Gastrocnemius medialis (tissue), 4 donors: ENCODE results near the gene SH2B3. TPM values are rescaled to one million over a fixed set of nuclear protein-coding genes. Genes with fewer than 3 reads are reported as not detected.

Experiments used
- ATAC-seq, 2 donors: fragments of 150-250 bp; one replicate each; pipeline ENCODE4 v1.9.1; 2016
- DNase-seq, 2 donors: peaks; one replicate each; pipeline ENCODE4 v3.0.0-alpha.2; 2019
- H3K27ac ChIP-seq, 4 donors: fragments of 200-600 bp; sonication (generic); 1 replicate in 1 of 4; 2 replicates in 3 of 4; pipeline ENCODE4 v1.5.1; 2016 to 2018; ENCODE audit warnings: mild to moderate bottlenecking in 2 of 4, moderate library complexity in 1 of 4
- H3K27me3 ChIP-seq, 3 donors: fragments of 200-600 bp; sonication (generic) in 2 of 3; 1 replicate in 1 of 3; 2 replicates in 2 of 3; pipeline versions ENCODE4 v1.5.1 to v1.6.0; 2016 to 2019; ENCODE audit warnings: mild to moderate bottlenecking in 1 of 3, moderate library complexity in 1 of 3
- H3K36me3 ChIP-seq, 2 donors: fragments of 200-600 bp; sonication (generic) in 1 of 2; one replicate each; pipeline ENCODE4 v1.5.1; 2017 to 2018
- H3K4me1 ChIP-seq, 2 donors: fragments of 200-600 bp; sonication (generic) in 1 of 2; one replicate each; pipeline ENCODE4 v1.5.1; 2016 to 2017; ENCODE audit warnings: mild to moderate bottlenecking in 2 of 2
- H3K4me3 ChIP-seq, 4 donors: fragments of 200-600 bp; sonication (generic) in 3 of 4; 1 replicate in 1 of 4; 2 replicates in 3 of 4; pipeline ENCODE4 v1.5.1; 2016 to 2019; ENCODE audit warnings: mild to moderate bottlenecking in 2 of 4
- H3K9me3 ChIP-seq, 3 donors: fragments of 200-600 bp; sonication (generic) in 2 of 3; 1 replicate in 1 of 3; 2 replicates in 2 of 3; pipeline ENCODE4 v1.5.1; 2016 to 2019
- POLR2A ChIP-seq, 2 donors: fragments of 450-650 bp; IDR thresholded peaks; one replicate each; pipeline ENCODE4 v1.6.1; 2017; ENCODE audit warnings: antibody characterized with exemption in 2 of 2, mild to moderate bottlenecking in 2 of 2, moderate library complexity in 2 of 2
- in situ Hi-C, 4 donors: fragments of 200-750 bp; cut with MboI; loops; one replicate each; pipeline versions ENCODE4 v1.15.0 to v1.8.0; 2017; ENCODE audit warnings: low sequenced_read_pairs in 4 of 4
- intact Hi-C: fragments of 100-400 bp; cut with DNase I; formaldehyde crosslinking; loops from one replicate; pipeline ENCODE4 v1.15.1; 2023; ENCODE audit warnings: low total_unique reads
- total RNA-seq, 4 donors: library from RNA; depleted of rRNA; stranded (reverse); fragments of >200 nt; gene quantifications; one replicate each; pipeline versions ENCODE4 v1.1.0 to v1.2.3, GENCODE V29; 2016
- TF ChIP-seq, protein P1 (sequence below), 5 experiments: fragments of 450-650 bp in 3 of 5; fragments of 200-600 bp in 2 of 5; sonication (generic) in 2 of 5; IDR thresholded peaks in 4 of 5; conservative IDR thresholded peaks in 1 of 5; 1 replicate in 4 of 5; 2 replicates in 1 of 5; pipeline ENCODE4 v1.5.1; 2016 to 2019; ENCODE audit warnings: antibody characterized with exemption in 5 of 5, mild to moderate bottlenecking in 3 of 5, moderate library complexity in 3 of 5

SH2B3 gene
- total RNA-seq, 4 donors from 2014 or later = 10.4 to 20.0 (median 15.5) TPM

DNA sequence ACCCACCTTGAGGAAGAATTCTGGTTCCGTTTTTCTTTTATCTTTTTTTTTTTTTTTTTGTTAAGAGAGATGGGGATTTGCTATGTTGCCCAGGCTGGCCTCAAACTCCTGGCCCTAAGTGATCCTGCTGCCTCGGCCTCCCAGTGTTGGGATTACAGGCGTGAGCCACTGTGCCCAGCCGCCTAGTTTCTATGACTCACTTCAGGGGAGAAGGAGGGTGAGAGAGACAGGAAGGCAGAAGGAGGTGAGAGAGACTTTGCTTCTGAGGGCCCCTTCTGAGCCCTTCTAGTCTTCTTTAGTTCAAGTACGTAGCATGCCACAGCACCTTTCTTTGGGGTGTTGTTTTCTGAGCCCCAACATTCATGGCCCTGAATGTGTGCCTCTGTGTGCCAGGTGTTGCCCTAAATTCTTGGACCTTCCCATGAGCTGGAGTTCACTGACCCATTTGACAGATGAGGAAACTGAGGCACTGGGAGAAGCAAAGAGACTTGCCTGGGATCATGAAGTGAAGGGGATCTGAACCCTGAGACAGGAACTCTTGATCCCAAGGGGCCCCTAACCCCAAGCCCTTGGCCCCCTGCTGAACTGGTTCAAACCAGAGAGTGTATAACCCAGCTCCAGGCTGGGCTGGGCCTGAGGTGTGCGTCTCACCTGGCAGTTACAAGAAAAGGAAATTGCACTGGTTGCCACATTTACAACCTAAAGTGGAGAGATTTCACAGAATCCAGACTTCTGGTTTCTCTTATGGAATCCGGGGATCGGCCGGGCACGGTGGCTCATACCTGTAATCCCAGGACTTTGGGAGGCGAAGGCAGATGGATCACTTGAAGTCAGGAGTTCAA lies 20.8 kb downstream of the SH2B3 start:
- peaks cover 0 to 2% of the 10 kb centered on the region in 2 donors for H3K36me3 ChIP-seq
- intact Hi-C loops (no loop called here), in situ Hi-C loops (no loop called here)
- peaks cover 29 to 38% of the 10 kb centered on the region in 2 donors for H3K4me1 ChIP-seq
- H3K27ac ChIP-seq = peak overlapping the region; percentile 66 to 70 (median 68)
- H3K27me3 ChIP-seq = no peaks in the 10 kb centered on the region
- TF ChIP-seq, protein P1, sequence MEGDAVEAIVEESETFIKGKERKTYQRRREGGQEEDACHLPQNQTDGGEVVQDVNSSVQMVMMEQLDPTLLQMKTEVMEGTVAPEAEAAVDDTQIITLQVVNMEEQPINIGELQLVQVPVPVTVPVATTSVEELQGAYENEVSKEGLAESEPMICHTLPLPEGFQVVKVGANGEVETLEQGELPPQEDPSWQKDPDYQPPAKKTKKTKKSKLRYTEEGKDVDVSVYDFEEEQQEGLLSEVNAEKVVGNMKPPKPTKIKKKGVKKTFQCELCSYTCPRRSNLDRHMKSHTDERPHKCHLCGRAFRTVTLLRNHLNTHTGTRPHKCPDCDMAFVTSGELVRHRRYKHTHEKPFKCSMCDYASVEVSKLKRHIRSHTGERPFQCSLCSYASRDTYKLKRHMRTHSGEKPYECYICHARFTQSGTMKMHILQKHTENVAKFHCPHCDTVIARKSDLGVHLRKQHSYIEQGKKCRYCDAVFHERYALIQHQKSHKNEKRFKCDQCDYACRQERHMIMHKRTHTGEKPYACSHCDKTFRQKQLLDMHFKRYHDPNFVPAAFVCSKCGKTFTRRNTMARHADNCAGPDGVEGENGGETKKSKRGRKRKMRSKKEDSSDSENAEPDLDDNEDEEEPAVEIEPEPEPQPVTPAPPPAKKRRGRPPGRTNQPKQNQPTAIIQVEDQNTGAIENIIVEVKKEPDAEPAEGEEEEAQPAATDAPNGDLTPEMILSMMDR (IDR thresholded peaks at IDR 0.05 in 4 of 5, conservative IDR thresholded peaks at IDR 0.05 in 1 of 5) = no peak
- TF ChIP-seq POLR2A (IDR thresholded peaks at IDR 0.05) = no peak
- DNase-seq (no peak), ATAC-seq (no peak)
- no peak overlapping the region for H3K4me3 ChIP-seq
- no peaks in the 10 kb centered on the region for H3K9me3 ChIP-seq

DNA sequence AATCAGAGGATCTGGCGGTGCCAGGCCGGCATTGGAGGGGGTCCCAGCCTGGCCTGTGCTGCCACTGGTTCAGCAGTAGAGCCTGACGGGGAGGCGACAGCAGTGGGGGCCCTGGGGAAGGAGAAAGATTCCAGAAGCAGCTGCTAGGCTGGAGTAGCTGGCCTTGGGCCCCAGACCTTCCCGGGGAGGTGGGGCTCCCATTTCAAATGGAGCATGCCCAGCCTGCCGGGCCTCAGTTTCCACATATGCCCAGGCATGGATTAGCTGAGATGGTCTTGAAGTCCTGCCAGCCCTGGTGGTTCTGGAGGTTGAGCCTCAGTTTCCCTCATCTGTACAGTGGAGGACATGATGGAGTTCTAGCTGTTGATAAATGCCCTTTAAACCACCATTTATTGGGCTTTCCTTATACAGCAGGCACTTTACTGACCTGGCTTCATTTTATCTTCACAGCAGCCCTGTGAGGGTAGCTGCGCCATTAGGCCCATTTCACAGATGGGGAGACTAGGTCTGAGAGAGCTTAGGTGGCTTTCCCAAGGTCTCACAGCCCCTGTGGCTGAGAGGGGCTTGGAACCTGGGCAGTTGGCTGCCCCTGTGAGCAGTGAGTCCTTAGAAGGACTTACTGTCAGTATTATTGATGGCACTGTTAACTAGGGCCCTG lies 21.8 kb downstream of the SH2B3 start:
- intact Hi-C loops = no loop called here
- no peaks in the 10 kb centered on the region for H3K36me3 ChIP-seq
- no peaks in the 10 kb centered on the region for H3K9me3 ChIP-seq
- DNase-seq = no peak
- TF ChIP-seq, protein P1 (IDR thresholded peaks at IDR 0.05 in 4 of 5, conservative IDR thresholded peaks at IDR 0.05 in 1 of 5) = no peak
- TF ChIP-seq POLR2A (IDR thresholded peaks at IDR 0.05) = no peak
- in situ Hi-C loops = no loop called here
- H3K27me3 ChIP-seq = no peaks in the 10 kb centered on the region
- peak overlapping the region; percentile 72 to 89 (median 78) for H3K27ac ChIP-seq
- H3K4me1 ChIP-seq = peaks cover 36 to 47% of the 10 kb centered on the region in 2 donors
- no peak overlapping the region for H3K4me3 ChIP-seq
- no peak for ATAC-seq

DNA sequence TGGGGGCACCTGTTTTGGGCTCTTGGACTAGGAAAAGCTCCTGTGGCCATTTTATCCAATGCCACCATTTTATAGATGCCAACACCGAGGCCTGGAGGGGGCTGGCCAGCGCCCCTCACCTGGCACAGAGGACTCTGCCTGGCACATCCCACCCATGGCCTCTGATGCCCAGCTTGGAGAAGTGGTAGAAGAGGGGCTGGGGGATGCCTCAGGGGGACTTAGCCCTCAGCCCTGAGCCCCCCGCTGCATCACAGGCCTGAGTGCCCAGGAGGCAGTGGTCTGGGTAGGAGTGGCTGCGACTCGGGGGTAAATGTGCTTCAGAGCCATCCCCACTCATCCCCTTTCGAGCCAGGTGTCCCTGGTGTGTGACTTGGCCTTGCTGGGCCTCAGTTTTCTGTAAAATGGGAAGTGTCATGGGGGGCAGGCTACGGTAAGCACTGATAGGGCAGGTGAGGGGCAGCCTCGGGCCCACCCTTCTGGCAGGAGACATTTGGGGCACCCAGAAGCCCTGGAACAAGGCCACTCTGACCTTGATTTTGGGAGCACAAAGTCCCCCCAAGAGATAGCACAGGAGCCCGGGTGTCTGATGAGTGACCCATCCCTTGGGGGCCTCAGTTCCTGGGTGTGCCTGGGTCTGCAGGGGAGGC lies 22.5 kb downstream of the SH2B3 start:
- Histone ChIP-seq H3K27ac (peak overlapping the region; percentile 72 to 89 (median 78)), H3K4me1 (peaks cover 42 to 52% of the 10 kb centered on the region in 2 donors), H3K36me3 (no peaks in the 10 kb centered on the region), H3K9me3 (no peaks in the 10 kb centered on the region), H3K27me3 (no peaks in the 10 kb centered on the region), H3K4me3 (no peak overlapping the region)
- TF ChIP-seq POLR2A (IDR thresholded peaks at IDR 0.05) = no peak
- TF ChIP-seq, protein P1 (IDR thresholded peaks at IDR 0.05 in 4 of 5, conservative IDR thresholded peaks at IDR 0.05 in 1 of 5) = no peak
- in situ Hi-C loops (no loop called here), intact Hi-C loops (no loop called here)
- ATAC-seq (no peak), DNase-seq (no peak)

DNA sequence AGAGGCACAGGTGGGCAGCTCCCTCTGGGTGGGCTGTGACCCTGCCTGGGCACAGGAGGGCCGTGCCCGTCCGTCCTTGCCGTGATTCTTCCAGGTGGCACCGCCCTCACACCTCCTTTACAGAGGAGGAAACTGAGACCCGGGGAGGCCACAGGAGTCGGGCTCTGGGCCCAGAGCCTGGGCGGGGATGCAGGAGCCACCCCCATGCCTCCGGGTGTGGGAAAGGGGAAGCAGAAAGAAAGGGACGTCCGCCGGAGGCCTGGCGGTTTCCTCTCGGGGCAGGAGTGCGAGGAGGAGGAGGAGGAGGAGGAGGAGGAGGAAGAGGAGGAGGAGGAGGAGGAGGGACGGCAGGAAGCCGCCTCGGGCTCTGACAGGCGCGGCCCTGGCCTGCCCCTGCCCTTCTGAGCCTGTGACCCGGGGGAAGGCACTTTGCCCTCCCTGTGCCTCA lies 23.0 kb downstream of the SH2B3 start:
- Histone ChIP-seq H3K9me3 (no peaks in the 10 kb centered on the region), H3K27me3 (no peaks in the 10 kb centered on the region), H3K27ac (peak overlapping the region; percentile 72 to 89 (median 78)), H3K4me3 (no peak overlapping the region), H3K4me1 (peaks cover 42 to 58% of the 10 kb centered on the region in 2 donors), H3K36me3 (no peaks in the 10 kb centered on the region)
- ATAC-seq = no peak
- intact Hi-C loops = no loop called here
- TF ChIP-seq POLR2A (IDR thresholded peaks at IDR 0.05) = no peak
- TF ChIP-seq, protein P1 (IDR thresholded peaks at IDR 0.05 in 4 of 5, conservative IDR thresholded peaks at IDR 0.05 in 1 of 5) = no peak
- in situ Hi-C loops = no loop called here
- DNase-seq = no peak
